GM15510 (cell line): Measurements from ENCODE around the gene GGT6.

Experiments
- POLR2A ChIP-seq: IDR thresholded peaks from 3 replicates; pipeline ENCODE4 v1.6.1; 2011; ENCODE audit warnings: borderline replicate concordance; ENCODE audit not compliant: insufficient read length; ENCODE audit errors: extremely low read depth

Gene GGT6

GRCh38 chr17:4531988-4532736 is 28.2 kb downstream of the GGT6 start:
- no peak for TF ChIP-seq POLR2A

- no peak for TF ChIP-seq POLR2A
Measured at GRCh38 chr17:4530799-4531730, 29.3 kb downstream of the GGT6 start.

GRCh38 chr17:4529533-4530152 is 30.7 kb downstream of the GGT6 start:
- no peak for TF ChIP-seq POLR2A

- no peak for TF ChIP-seq POLR2A
Measured at GRCh38 chr17:4527566-4528125, 32.7 kb downstream of the GGT6 start.

GRCh38 chr17:4527134-4527533 is 33.2 kb downstream of the GGT6 start:
- no peak for TF ChIP-seq POLR2A

- no peak for TF ChIP-seq POLR2A
Measured at GRCh38 chr17:4525691-4526397, 34.5 kb downstream of the GGT6 start.

- no peak for TF ChIP-seq POLR2A
Measured at GRCh38 chr17:4523946-4524345, 36.4 kb downstream of the GGT6 start.

GRCh38 chr17:4522661-4523060 is 37.7 kb downstream of the GGT6 start:
- no peak for TF ChIP-seq POLR2A

- no peak for TF ChIP-seq POLR2A
Measured at GRCh38 chr17:4520894-4521600, 39.3 kb downstream of the GGT6 start.

- no peak for TF ChIP-seq POLR2A
Measured at GRCh38 chr17:4520060-4520893, 40.1 kb downstream of the GGT6 start.

GRCh38 chr17:4519361-4519788 is 41.0 kb downstream of the GGT6 start:
- TF ChIP-seq POLR2A: no peak

- TF ChIP-seq POLR2A: no peak
Measured at GRCh38 chr17:4518901-4519300, 41.5 kb downstream of the GGT6 start.

- TF ChIP-seq POLR2A: no peak
Measured at GRCh38 chr17:4516735-4517134, 43.6 kb downstream of the GGT6 start.
